ENCODE measurements around the gene DLG2. TPM values are rescaled to one million over a fixed set of nuclear protein-coding genes. Genes with fewer than 3 reads are reported as not detected.

Gene DLG2
- total RNA-seq, 1 experiment from 2014 or later: 17.5 TPM

DNA sequence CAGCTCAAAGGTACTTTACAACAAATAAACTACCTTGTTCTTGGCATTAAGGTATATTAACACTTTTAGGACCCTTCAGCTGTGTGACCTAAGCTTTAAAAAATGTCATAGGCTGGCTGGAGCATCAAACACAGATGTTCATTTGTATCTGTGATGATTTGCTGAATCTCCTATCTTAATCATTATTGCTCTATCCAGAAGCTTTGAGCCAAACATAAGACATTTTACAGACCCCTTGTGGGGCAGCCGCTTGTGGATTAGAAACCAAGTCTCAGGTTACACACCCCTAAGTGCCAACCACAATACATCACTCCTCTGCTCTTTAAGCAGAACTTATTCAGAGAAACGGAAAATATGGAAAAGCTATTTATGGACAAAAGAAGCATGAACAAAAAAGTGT lies 1946.8 kb downstream of the DLG2 start:
- ChIA-PET POLR2A (no interaction called here), CTCF (interaction anchor here (1.3 to 2.3 kb wide), 2 partner anchors 9 to 387 kb away, joined by 6 read pairs; no protein-coding TSS in a partner anchor)
- no peaks in the 10 kb centered on the region for H3K27me3 Mint-ChIP-seq (ENCODE audit: low read depth)
- peaks cover 47% of the 10 kb centered on the region for H3K4me1 Mint-ChIP-seq
- H3K4me3 Mint-ChIP-seq: no peak overlapping the region
- no peak for ATAC-seq
- no peak for DNase-seq (ENCODE audit: low spot score)
- no peaks in the 10 kb centered on the region for H3K9me3 Mint-ChIP-seq
- no peak overlapping the region for H3K27ac Mint-ChIP-seq
- TF ChIP-seq, protein P1, sequence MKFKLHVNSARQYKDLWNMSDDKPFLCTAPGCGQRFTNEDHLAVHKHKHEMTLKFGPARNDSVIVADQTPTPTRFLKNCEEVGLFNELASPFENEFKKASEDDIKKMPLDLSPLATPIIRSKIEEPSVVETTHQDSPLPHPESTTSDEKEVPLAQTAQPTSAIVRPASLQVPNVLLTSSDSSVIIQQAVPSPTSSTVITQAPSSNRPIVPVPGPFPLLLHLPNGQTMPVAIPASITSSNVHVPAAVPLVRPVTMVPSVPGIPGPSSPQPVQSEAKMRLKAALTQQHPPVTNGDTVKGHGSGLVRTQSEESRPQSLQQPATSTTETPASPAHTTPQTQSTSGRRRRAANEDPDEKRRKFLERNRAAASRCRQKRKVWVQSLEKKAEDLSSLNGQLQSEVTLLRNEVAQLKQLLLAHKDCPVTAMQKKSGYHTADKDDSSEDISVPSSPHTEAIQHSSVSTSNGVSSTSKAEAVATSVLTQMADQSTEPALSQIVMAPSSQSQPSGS (CRISPR knock-in tag; IDR thresholded peaks at IDR 0.05; ENCODE audit: borderline replicate concordance, low read depth): no peak
- TF ChIP-seq NFATC4 (CRISPR knock-in tag; IDR thresholded peaks at IDR 0.05) (no peak), OVOL2 (CRISPR knock-in tag; IDR thresholded peaks at IDR 0.05; ENCODE audit: borderline replicate concordance) (no peak), GTF2I (CRISPR knock-in tag; conservative IDR thresholded peaks at IDR 0.05) (no peak), ESRRA (CRISPR knock-in tag; IDR thresholded peaks at IDR 0.05; ENCODE audit: borderline replicate concordance) (no peak), CREB1 (CRISPR knock-in tag; IDR thresholded peaks at IDR 0.05) (no peak), PRRX2 (CRISPR knock-in tag; IDR thresholded peaks at IDR 0.05) (no peak), ZNF232 (CRISPR knock-in tag; IDR thresholded peaks at IDR 0.05) (no peak), JAZF1 (CRISPR knock-in tag; IDR thresholded peaks at IDR 0.05) (no peak), GABPB1 (CRISPR knock-in tag; IDR thresholded peaks at IDR 0.05) (no peak), TEAD1 (CRISPR knock-in tag; IDR thresholded peaks at IDR 0.05) (no peak), RELA (CRISPR knock-in tag; IDR thresholded peaks at IDR 0.05; ENCODE audit: borderline replicate concordance) (no peak), SMAD4 (CRISPR knock-in tag; IDR thresholded peaks at IDR 0.05) (no peak)
- TF ChIP-seq, protein P2, sequence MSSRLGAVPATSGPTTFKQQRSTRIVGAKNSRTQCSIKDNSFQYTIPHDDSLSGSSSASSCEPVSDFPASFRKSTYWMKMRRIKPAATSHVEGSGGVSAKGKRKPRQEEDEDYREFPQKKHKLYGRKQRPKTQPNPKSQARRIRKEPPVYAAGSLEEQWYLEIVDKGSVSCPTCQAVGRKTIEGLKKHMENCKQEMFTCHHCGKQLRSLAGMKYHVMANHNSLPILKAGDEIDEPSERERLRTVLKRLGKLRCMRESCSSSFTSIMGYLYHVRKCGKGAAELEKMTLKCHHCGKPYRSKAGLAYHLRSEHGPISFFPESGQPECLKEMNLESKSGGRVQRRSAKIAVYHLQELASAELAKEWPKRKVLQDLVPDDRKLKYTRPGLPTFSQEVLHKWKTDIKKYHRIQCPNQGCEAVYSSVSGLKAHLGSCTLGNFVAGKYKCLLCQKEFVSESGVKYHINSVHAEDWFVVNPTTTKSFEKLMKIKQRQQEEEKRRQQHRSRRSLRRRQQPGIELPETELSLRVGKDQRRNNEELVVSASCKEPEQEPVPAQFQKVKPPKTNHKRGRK (CRISPR knock-in tag; IDR thresholded peaks at IDR 0.05; ENCODE audit: borderline replicate concordance): no peak
- TF ChIP-seq, protein P3, sequence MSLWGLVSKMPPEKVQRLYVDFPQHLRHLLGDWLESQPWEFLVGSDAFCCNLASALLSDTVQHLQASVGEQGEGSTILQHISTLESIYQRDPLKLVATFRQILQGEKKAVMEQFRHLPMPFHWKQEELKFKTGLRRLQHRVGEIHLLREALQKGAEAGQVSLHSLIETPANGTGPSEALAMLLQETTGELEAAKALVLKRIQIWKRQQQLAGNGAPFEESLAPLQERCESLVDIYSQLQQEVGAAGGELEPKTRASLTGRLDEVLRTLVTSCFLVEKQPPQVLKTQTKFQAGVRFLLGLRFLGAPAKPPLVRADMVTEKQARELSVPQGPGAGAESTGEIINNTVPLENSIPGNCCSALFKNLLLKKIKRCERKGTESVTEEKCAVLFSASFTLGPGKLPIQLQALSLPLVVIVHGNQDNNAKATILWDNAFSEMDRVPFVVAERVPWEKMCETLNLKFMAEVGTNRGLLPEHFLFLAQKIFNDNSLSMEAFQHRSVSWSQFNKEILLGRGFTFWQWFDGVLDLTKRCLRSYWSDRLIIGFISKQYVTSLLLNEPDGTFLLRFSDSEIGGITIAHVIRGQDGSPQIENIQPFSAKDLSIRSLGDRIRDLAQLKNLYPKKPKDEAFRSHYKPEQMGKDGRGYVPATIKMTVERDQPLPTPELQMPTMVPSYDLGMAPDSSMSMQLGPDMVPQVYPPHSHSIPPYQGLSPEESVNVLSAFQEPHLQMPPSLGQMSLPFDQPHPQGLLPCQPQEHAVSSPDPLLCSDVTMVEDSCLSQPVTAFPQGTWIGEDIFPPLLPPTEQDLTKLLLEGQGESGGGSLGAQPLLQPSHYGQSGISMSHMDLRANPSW (CRISPR knock-in tag; conservative IDR thresholded peaks at IDR 0.05; ENCODE audit: low read depth): no peak
- TF ChIP-seq, protein P4, sequence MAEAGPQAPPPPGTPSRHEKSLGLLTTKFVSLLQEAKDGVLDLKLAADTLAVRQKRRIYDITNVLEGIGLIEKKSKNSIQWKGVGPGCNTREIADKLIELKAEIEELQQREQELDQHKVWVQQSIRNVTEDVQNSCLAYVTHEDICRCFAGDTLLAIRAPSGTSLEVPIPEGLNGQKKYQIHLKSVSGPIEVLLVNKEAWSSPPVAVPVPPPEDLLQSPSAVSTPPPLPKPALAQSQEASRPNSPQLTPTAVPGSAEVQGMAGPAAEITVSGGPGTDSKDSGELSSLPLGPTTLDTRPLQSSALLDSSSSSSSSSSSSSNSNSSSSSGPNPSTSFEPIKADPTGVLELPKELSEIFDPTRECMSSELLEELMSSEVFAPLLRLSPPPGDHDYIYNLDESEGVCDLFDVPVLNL (CRISPR knock-in tag; IDR thresholded peaks at IDR 0.05; ENCODE audit: borderline replicate concordance, low read depth): no peak
- no peaks in the 10 kb centered on the region for H3K36me3 Mint-ChIP-seq

DNA sequence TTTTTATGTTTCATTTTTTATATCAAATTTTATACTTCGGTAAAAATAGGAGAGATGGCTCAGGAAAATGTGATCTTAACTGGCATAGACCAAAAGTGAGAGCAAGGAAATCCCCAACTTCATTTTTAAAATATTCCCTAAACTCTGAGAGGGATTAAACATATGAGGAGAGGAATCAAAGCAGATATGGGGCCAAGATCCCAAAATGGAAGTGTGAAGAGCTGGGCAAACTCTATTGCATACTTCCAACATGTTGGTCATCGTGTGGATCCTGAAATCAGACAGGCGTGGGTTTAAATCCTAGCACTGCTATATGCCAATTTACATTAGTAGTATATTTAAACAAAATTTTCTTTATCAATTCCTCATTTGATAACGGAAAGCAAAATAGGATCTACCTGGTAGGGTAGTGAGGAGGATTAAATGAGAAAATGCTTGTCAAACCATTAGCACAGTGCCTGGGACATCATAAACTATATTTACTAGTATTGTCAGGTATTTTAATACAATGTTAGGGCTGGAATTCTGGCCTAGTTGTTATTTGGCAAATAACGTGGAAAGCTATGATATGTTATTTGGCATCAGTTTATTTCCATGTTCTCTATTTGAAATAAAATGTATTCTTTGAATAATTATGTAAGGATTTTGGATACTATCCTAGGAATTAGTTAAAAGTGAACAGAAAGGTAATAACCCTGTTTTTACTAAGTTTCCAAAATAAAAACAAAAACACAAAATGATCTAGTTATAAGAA lies 1948.1 kb downstream of the DLG2 start:
- CTCF ChIA-PET: no interaction called here

More for the DNA sequence above, 1948.1 kb downstream of the DLG2 start:
- POLR2A ChIA-PET: no interaction called here
- peaks cover 43% of the 10 kb centered on the region for H3K4me1 Mint-ChIP-seq
- TF ChIP-seq JUN (CRISPR knock-in tag; IDR thresholded peaks at IDR 0.05): no peak
- TF ChIP-seq, protein P5, sequence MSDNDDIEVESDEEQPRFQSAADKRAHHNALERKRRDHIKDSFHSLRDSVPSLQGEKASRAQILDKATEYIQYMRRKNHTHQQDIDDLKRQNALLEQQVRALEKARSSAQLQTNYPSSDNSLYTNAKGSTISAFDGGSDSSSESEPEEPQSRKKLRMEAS (CRISPR knock-in tag; IDR thresholded peaks at IDR 0.05): no peak
- no peak for ATAC-seq
- DNase-seq (ENCODE audit: low spot score): no peak
- no peaks in the 10 kb centered on the region for H3K36me3 Mint-ChIP-seq
- H3K9me3 Mint-ChIP-seq: no peaks in the 10 kb centered on the region
- H3K27me3 Mint-ChIP-seq (ENCODE audit: low read depth): no peaks in the 10 kb centered on the region
- no peak overlapping the region for H3K27ac Mint-ChIP-seq
- H3K4me3 Mint-ChIP-seq: no peak overlapping the region

Data from WTC11 (cell line).